GM12874 (cell line): ENCODE measurements around the gene TAT.

Experiments
- CTCF ChIP-seq: IDR thresholded peaks from 2 replicates; pipeline ENCODE4 v1.5.1; 2011; ENCODE audit warnings: low read depth, mild to moderate bottlenecking, control low read depth, low read length, moderate library complexity; ENCODE audit not compliant: insufficient read depth

TAT gene

GRCh38 chr16:71610936-71611871 is 34.3 kb upstream of the TAT start:
- TF ChIP-seq CTCF, result peak; percentile 96

GRCh38 chr16:71610447-71610846 is 33.6 kb upstream of the TAT start:
- TF ChIP-seq CTCF, result no peak

- TF ChIP-seq CTCF, result no peak
Measured at GRCh38 chr16:71609066-71609465, 32.2 kb upstream of the TAT start.

- TF ChIP-seq CTCF, result no peak
Measured at GRCh38 chr16:71600822-71601221, 23.9 kb upstream of the TAT start.

- TF ChIP-seq CTCF, result no peak
Measured at GRCh38 chr16:71594000-71594646, 17.2 kb upstream of the TAT start.

- no peak for TF ChIP-seq CTCF
Measured at GRCh38 chr16:71593048-71593999, 16.4 kb upstream of the TAT start.

- TF ChIP-seq CTCF, result no peak
Measured at GRCh38 chr16:71591917-71592316, 15.0 kb upstream of the TAT start.
